HUES48 (cell line): ENCODE results near the gene MYMK.

Source experiments
- H3K27ac ChIP-seq: one replicate; pipeline ENCODE4 v1.7.0; 2013; ENCODE audit warnings: low read depth, low read length, inconsistent platforms
- H3K27me3 ChIP-seq: 2 replicates; pipeline ENCODE4 v1.6.1; 2013; ENCODE audit warnings: mild to moderate bottlenecking, low read length; ENCODE audit not compliant: control insufficient read depth, insufficient read depth
- H3K36me3 ChIP-seq: 2 replicates; pipeline ENCODE4 v1.6.1; 2013; ENCODE audit warnings: low read length; ENCODE audit not compliant: control insufficient read depth, insufficient read depth
- H3K4me1 ChIP-seq: 2 replicates; pipeline ENCODE4 v1.6.1; 2013; ENCODE audit warnings: mild to moderate bottlenecking, low read length; ENCODE audit not compliant: control insufficient read depth, insufficient read depth
- H3K4me3 ChIP-seq: 2 replicates; pipeline ENCODE4 v1.5.1; 2013; ENCODE audit warnings: mild to moderate bottlenecking, low read depth, low read length
- H3K9ac ChIP-seq: 2 replicates; pipeline ENCODE4 v1.6.1; 2013; ENCODE audit warnings: mild to moderate bottlenecking, low read depth, low read length, moderate library complexity
- H3K9me3 ChIP-seq: 2 replicates; pipeline ENCODE4 v1.6.1; 2013; ENCODE audit warnings: low read length; ENCODE audit not compliant: control insufficient read depth, insufficient read depth

The MYMK gene

DNA sequence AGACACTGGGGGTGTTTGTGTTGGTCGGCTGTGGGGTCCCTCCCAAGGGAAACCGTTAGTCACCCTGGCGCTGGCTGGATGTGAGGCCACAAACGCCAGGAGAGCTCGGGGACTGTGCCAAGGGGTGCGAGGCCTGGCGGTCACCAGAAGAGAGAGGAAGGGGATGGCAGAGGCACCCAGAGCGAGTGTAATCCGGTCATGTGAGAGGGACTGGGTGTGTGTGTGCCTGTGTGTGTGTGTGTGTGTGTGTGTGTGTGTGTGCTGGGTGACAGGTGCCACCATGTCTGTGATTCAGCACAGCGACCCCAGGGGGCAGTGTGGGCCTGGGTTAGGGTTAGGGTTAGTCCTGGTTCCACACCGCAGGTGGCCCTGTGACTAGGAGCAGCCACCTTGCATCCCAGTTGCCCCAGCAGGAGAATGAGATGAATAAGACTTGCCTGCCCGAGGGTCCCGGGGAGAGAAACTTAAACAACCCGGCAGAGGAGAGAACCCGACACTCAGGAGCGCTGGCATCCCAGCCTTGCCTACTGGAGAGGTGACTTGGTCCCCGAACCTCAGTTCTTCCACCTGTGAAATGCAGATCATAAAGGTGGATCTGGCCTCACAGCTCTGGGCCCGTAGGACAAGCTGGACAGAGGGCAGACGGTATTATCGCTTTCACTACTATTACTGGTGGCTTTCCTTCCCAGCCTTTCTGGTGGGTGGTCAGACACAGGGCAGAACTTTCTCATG lies 8.3 kb upstream of the MYMK start:
- Histone ChIP-seq H3K9me3 (no peaks in the 10 kb centered on the region), H3K36me3 (no peaks in the 10 kb centered on the region), H3K4me1 (peaks cover 23% of the 10 kb centered on the region), H3K27ac (no peak overlapping the region), H3K4me3 (no peak overlapping the region), H3K27me3 (peaks cover 21% of the 10 kb centered on the region), H3K9ac (no peak overlapping the region)

GRCh38 chr9:133531293-133531692 lies 6.5 kb upstream of the MYMK start:
- peaks cover 21% of the 10 kb centered on the region for H3K27me3 ChIP-seq
- no peak overlapping the region for H3K27ac ChIP-seq
- no peak overlapping the region for H3K9ac ChIP-seq
- H3K4me3 ChIP-seq: no peak overlapping the region
- no peaks in the 10 kb centered on the region for H3K36me3 ChIP-seq
- peaks cover 41% of the 10 kb centered on the region for H3K4me1 ChIP-seq
- H3K9me3 ChIP-seq: no peaks in the 10 kb centered on the region

DNA sequence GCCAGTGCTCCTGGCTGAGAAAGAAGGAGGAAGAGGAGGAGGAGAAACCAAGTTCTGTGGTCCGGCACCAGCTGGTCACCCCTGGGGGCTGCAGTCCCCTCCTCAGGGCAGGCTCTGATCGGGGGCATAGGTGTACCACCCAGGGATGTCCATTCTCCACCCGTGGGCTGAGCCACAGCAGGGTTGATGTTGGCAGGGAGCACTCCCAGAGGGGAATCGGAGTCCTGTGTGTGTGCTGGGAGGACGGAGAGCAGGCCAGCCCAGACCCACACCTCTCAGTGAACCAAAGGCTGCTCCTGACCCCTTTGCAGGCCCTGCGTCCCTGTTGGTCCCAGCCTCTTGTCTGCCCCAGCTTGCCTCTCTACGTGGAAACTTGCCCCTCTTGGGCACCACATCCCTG lies 5.1 kb upstream of the MYMK start:
- H3K36me3 ChIP-seq: no peaks in the 10 kb centered on the region
- H3K27me3 ChIP-seq: peaks cover 14% of the 10 kb centered on the region
- H3K9ac ChIP-seq: no peak overlapping the region
- peaks cover 44% of the 10 kb centered on the region for H3K4me1 ChIP-seq
- no peaks in the 10 kb centered on the region for H3K9me3 ChIP-seq
- no peak overlapping the region for H3K27ac ChIP-seq
- no peak overlapping the region for H3K4me3 ChIP-seq

GRCh38 chr9:133529457-133529856 lies 4.7 kb upstream of the MYMK start:
- H3K9me3 ChIP-seq: no peaks in the 10 kb centered on the region
- H3K27me3 ChIP-seq: peaks cover 12% of the 10 kb centered on the region
- H3K4me3 ChIP-seq: no peak overlapping the region
- no peak overlapping the region for H3K9ac ChIP-seq
- H3K36me3 ChIP-seq: no peaks in the 10 kb centered on the region
- H3K4me1 ChIP-seq: peaks cover 43% of the 10 kb centered on the region
- no peak overlapping the region for H3K27ac ChIP-seq

DNA sequence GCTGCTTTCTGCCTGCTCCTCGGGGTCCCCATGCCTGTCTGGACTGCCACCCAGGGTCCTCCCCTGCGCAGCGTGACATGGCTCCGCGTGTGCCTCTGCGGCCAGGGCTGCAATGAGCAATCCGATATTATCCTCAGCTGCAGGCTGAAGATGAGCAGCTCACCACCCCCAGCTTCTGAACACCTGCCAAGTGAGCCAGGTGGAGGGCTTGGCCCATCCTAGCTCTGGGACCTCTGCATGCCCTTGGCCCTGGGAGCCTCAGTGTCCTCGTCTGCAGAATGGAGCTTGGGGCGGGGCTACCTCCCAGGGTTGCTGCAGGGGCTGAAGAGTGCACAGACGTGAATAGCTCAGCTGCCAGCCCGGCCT lies 4.1 kb upstream of the MYMK start:
- peaks cover 7% of the 10 kb centered on the region for H3K27me3 ChIP-seq
- H3K36me3 ChIP-seq: no peaks in the 10 kb centered on the region
- H3K4me1 ChIP-seq: peaks cover 38% of the 10 kb centered on the region
- no peak overlapping the region for H3K9ac ChIP-seq
- no peak overlapping the region for H3K4me3 ChIP-seq
- H3K27ac ChIP-seq: no peak overlapping the region
- H3K9me3 ChIP-seq: no peaks in the 10 kb centered on the region

DNA sequence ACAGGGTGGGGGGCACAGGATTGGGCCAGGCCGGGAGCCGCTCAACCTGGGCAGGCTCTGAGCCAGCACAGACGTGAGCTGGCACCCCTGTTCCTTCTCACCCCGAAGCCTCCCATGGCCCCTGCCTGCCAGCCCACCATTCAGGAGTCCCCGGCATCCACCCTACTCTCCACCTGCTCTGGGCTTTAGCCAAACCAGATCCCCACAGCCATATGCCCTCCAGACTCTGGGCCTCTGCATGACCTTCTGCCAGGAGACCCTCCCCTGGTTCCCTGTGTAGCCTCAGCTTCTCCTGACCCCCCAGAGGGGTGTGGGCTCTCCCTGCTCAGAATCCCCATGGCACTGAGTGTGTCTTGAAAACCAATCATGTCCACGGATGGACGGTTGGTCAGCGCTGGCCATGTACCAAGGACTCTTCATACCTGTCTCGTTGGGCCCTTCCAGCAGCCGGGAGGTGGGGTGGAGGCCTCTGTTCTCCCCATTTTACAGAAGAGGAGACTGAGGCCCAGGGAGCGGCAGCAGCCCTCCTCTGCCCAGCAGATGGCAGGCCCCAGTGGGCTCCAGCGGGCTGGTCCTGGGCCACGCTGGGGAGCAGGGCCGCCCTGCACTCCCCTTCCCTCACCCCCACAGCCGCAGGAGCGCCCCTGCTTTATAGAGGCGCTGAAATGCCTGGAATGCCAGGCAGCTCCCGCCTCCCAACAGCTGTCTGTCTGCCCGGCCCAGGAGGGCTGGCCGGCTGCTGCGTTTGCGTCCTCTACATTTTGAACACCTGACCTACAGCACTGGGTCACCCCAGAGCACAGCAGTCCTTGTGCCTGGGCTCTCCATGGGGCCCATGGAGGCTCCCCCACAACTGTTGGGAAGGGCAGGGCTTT lies 3.5 kb upstream of the MYMK start:
- no peaks in the 10 kb centered on the region for H3K36me3 ChIP-seq
- H3K27ac ChIP-seq: no peak overlapping the region
- H3K4me1 ChIP-seq: peaks cover 32% of the 10 kb centered on the region
- H3K4me3 ChIP-seq: no peak overlapping the region
- H3K9me3 ChIP-seq: no peaks in the 10 kb centered on the region
- peaks cover 1% of the 10 kb centered on the region for H3K27me3 ChIP-seq
- H3K9ac ChIP-seq: no peak overlapping the region

- no peak overlapping the region for H3K4me3 ChIP-seq
- H3K9ac ChIP-seq: no peak overlapping the region
- no peaks in the 10 kb centered on the region for H3K36me3 ChIP-seq
- H3K27me3 ChIP-seq: no peaks in the 10 kb centered on the region
- H3K9me3 ChIP-seq: no peaks in the 10 kb centered on the region
- peaks cover 31% of the 10 kb centered on the region for H3K4me1 ChIP-seq
- H3K27ac ChIP-seq: no peak overlapping the region
Observed at GRCh38 chr9:133527444-133527920, 2.7 kb upstream of the MYMK start.

- no peaks in the 10 kb centered on the region for H3K36me3 ChIP-seq
- H3K4me1 ChIP-seq: peaks cover 31% of the 10 kb centered on the region
- H3K9ac ChIP-seq: 0 out of 2 replicates have a peak overlapping the region, but pooled peaks have one; percentile 15
- H3K4me3 ChIP-seq: no peak overlapping the region
- H3K9me3 ChIP-seq: no peaks in the 10 kb centered on the region
- no peaks in the 10 kb centered on the region for H3K27me3 ChIP-seq
- no peak overlapping the region for H3K27ac ChIP-seq
Observed at GRCh38 chr9:133526721-133527321, 2.1 kb upstream of the MYMK start.

- peaks cover 31% of the 10 kb centered on the region for H3K4me1 ChIP-seq
- no peaks in the 10 kb centered on the region for H3K36me3 ChIP-seq
- no peaks in the 10 kb centered on the region for H3K27me3 ChIP-seq
- H3K27ac ChIP-seq: no peak overlapping the region
- H3K9ac ChIP-seq: no peak overlapping the region
- no peaks in the 10 kb centered on the region for H3K9me3 ChIP-seq
- H3K4me3 ChIP-seq: no peak overlapping the region
Observed at GRCh38 chr9:133525677-133526076, 918 bp upstream of the MYMK start.

GRCh38 chr9:133524146-133524545 lies 613 bp downstream of the MYMK start:
- H3K4me3 ChIP-seq: no peak overlapping the region
- H3K27me3 ChIP-seq: no peaks in the 10 kb centered on the region
- peaks cover 31% of the 10 kb centered on the region for H3K4me1 ChIP-seq
- H3K27ac ChIP-seq: no peak overlapping the region
- no peak overlapping the region for H3K9ac ChIP-seq
- no peaks in the 10 kb centered on the region for H3K36me3 ChIP-seq
- H3K9me3 ChIP-seq: no peaks in the 10 kb centered on the region

DNA sequence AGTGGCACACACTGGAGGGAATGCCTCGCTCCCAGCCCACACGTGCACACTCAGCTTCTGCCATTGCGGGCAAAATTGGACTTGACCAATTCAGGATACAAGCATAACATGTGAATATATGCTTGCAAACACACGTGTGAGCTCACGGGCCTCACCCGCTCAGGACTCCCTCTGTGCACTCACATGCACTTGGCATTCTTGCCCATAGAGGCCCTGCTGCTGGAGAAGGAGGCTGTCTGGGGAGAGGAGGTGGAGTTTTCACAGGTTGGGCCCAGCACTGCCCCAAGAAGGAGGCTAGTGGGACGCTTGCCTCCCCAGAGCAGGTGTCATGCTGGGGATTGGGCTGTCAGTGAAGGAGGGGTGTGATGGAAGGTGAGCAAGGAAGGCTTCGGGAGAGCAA lies 1.7 kb downstream of the MYMK start:
- Histone ChIP-seq H3K9me3 (no peaks in the 10 kb centered on the region), H3K27ac (no peak overlapping the region), H3K9ac (no peak overlapping the region), H3K4me1 (peaks cover 22% of the 10 kb centered on the region), H3K4me3 (no peak overlapping the region), H3K36me3 (no peaks in the 10 kb centered on the region), H3K27me3 (no peaks in the 10 kb centered on the region)
